Glutamatergic neuron (in vitro differentiated cells): Measurements from ENCODE around the gene GRAMD1B. TPM values are rescaled to one million over a fixed set of nuclear protein-coding genes. Genes with fewer than 3 reads are reported as not detected.

ENCODE experiments used
- DNase-seq: peaks from one replicate; pipeline ENCODE4 v3.0.0; 2022
- H3K27ac Mint-ChIP-seq: one replicate; pipeline ENCODE4 v1.8.0; 2020; ENCODE audit warnings: mild to moderate bottlenecking, mixed read lengths, inconsistent platforms; ENCODE audit not compliant: unreplicated experiment
- H3K27me3 Mint-ChIP-seq: one replicate; pipeline ENCODE4 v1.8.0; 2020; ENCODE audit warnings: mild to moderate bottlenecking, moderate library complexity, mixed read lengths, inconsistent platforms; ENCODE audit not compliant: unreplicated experiment
- H3K36me3 Mint-ChIP-seq: one replicate; pipeline ENCODE4 v1.8.0; 2020; ENCODE audit warnings: mild to moderate bottlenecking, mixed read lengths, inconsistent platforms; ENCODE audit not compliant: unreplicated experiment
- H3K4me1 Mint-ChIP-seq: one replicate; pipeline ENCODE4 v1.8.0; 2020; ENCODE audit warnings: mild to moderate bottlenecking, low read depth, mixed read lengths, inconsistent platforms; ENCODE audit not compliant: unreplicated experiment
- H3K4me3 Mint-ChIP-seq: one replicate; pipeline ENCODE4 v1.8.0; 2020; ENCODE audit warnings: mild to moderate bottlenecking, mixed read lengths, inconsistent platforms; ENCODE audit not compliant: unreplicated experiment
- H3K9me3 Mint-ChIP-seq: one replicate; pipeline ENCODE4 v1.8.0; 2020; ENCODE audit warnings: mild to moderate bottlenecking, moderate library complexity, mixed read lengths, inconsistent platforms; ENCODE audit not compliant: unreplicated experiment
- CTCF ChIP-seq: fragments of 200-600 bp; sonication (generic); IDR thresholded peaks from one replicate; pipeline ENCODE4 v1.5.0; 2021; ENCODE audit not compliant: partially characterized antibody, unreplicated experiment
- total RNA-seq: library from RNA; stranded (reverse); fragmentation: NEBNext Ultra II Directional; extraction: Animal tissue kit (Norgen Biotek cat#: 25700); gene quantifications from one replicate; pipeline ENCODE4 v1.2.1, GENCODE V29; 2021; ENCODE audit not compliant: unreplicated experiment

The GRAMD1B gene
- total RNA-seq, 1 donor from 2014 or later, result 12.2 TPM

GRCh38 chr11:123580557-123581275 lies 150.6 kb downstream of the GRAMD1B start:
- Mint-ChIP-seq H3K27ac (no peak overlapping the region), H3K9me3 (peaks cover 4% of the 10 kb centered on the region), H3K4me3 (peak overlapping the region; percentile 5), H3K4me1 (peaks cover 42% of the 10 kb centered on the region), H3K27me3 (peaks cover 8% of the 10 kb centered on the region), H3K36me3 (no peaks in the 10 kb centered on the region)
- peak; percentile 86 for DNase-seq
- peak; percentile 96 for TF ChIP-seq CTCF

- H3K36me3 Mint-ChIP-seq, result no peaks in the 10 kb centered on the region
- H3K27me3 Mint-ChIP-seq, result peaks cover 6% of the 10 kb centered on the region
- no peak overlapping the region for H3K27ac Mint-ChIP-seq
- peaks cover 6% of the 10 kb centered on the region for H3K9me3 Mint-ChIP-seq
- no peak overlapping the region for H3K4me3 Mint-ChIP-seq
- peaks cover 42% of the 10 kb centered on the region for H3K4me1 Mint-ChIP-seq
- no peak for DNase-seq
- no peak for TF ChIP-seq CTCF
Measured at GRCh38 chr11:123581651-123582399, 151.8 kb downstream of the GRAMD1B start.

- Mint-ChIP-seq H3K9me3 (peaks cover 4% of the 10 kb centered on the region), H3K36me3 (no peaks in the 10 kb centered on the region), H3K4me1 (peaks cover 37% of the 10 kb centered on the region), H3K4me3 (no peak overlapping the region), H3K27ac (no peak overlapping the region), H3K27me3 (peaks cover 6% of the 10 kb centered on the region)
- DNase-seq, result no peak
- no peak for TF ChIP-seq CTCF
Measured at GRCh38 chr11:123582992-123583504, 153.0 kb downstream of the GRAMD1B start.

GRCh38 chr11:123584186-123584585 lies 154.1 kb downstream of the GRAMD1B start:
- Mint-ChIP-seq H3K4me3 (no peak overlapping the region), H3K36me3 (no peaks in the 10 kb centered on the region), H3K4me1 (peaks cover 26% of the 10 kb centered on the region), H3K27me3 (peaks cover 6% of the 10 kb centered on the region), H3K9me3 (peaks cover 4% of the 10 kb centered on the region), H3K27ac (no peak overlapping the region)
- TF ChIP-seq CTCF, result no peak
- no peak for DNase-seq

- no peak for DNase-seq
- no peak overlapping the region for H3K27ac Mint-ChIP-seq
- H3K9me3 Mint-ChIP-seq, result peaks cover 2% of the 10 kb centered on the region
- TF ChIP-seq CTCF, result no peak
- no peak overlapping the region for H3K4me3 Mint-ChIP-seq
- H3K27me3 Mint-ChIP-seq, result peaks cover 5% of the 10 kb centered on the region
- peaks cover 25% of the 10 kb centered on the region for H3K4me1 Mint-ChIP-seq
- H3K36me3 Mint-ChIP-seq, result no peaks in the 10 kb centered on the region
Measured at GRCh38 chr11:123584737-123585136, 154.7 kb downstream of the GRAMD1B start.
